Colon (tissue), 2 donors: ENCODE measurements around the gene URI1.
A peak's percentile ranks its signal among the peaks of the same experiment; 100 is the strongest.
"Not testable (repeated sequence)": the region's sequence is repeated elsewhere in the genome, so short reads cannot be mapped to it uniquely, and the experiment has no call there.

Experiments used
- FAIRE-seq: peaks from 2 replicates; lab custom pipeline; 2012; peaks lifted over from hg19 to GRCh38; lab: Jason Lieb, UNC
- donor health status: control.
- donor health status: control.

The URI1 gene

DNA sequence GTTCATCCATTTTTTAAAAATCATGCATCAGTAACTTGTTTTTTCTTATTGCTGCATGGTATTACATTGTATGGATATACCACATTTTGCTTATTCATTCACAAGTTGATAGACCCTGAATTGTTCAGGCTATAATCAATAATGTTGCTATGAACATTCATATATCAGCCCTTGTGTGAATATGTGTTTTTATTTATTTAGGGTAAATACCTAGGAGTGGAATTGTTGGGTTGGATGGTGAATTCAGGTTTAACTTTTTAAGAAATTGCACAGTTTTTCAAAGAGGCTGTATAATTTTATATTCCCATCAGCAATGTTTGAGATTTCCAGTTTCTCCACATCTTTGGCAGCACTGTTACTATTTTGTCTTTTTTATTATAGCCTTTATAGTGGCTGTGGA is 82.1 kb downstream of the URI1 start:
- no peak for FAIRE-seq

DNA sequence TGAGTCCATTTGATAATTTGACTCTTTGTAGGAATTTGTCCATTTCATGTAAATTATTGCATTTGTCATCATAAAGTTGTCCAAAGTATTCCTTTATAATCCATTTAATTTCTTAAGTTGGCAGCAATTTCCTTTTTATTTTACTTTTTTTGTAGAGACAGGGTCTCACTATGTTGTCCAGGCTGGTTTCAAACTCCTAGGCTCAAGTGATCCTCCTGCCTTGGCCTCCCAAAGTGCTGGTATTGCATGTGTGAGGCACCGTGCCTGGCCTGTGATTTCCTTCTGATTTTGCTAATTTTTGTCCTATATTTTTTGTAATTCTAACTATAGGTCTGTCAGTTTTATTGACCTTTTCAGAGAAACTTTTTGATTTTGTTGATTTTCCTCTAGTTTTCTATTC is 84.9 kb downstream of the URI1 start:
- no peak for FAIRE-seq

DNA sequence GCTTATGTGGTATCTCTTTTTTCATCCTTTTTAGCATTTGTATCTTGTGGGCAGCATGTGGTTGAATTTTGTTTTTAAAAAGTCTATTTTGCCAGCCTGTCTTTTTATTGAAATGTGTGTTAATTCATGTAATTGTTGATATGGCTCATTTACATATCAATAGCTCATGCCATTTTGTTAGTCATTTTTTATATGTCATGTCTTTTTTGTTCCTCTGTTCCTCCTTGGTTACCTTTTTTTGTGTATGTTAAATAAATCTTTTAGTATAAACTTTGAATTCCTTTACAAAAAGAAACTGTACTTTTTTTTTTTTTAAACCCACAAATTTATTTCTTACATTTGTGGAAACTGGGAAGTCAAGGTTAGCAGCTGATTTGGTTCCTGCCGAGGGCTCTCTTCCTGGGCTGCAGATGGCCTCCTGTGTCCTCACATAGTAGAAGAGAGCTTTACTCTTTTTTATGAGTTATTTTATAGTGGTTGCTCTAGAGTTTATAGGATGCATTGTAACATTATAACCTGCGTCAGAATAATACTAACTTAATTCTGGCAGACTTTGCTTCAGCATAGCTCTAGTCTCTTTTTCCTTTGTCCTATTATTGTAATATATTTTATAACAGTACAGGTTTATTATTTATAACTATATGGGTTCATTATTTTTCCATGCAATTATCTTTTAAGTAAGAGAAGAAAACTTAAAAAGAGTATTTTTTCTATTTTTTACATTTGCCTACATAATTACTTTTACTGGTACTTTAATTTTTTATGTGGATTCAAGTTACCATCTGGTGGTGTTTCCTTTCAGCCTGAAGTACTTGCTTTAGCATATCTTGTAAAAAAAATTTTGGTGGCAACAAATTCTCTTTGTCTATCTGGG is 86.3 kb downstream of the URI1 start:
- peak; percentile 58 for FAIRE-seq

DNA sequence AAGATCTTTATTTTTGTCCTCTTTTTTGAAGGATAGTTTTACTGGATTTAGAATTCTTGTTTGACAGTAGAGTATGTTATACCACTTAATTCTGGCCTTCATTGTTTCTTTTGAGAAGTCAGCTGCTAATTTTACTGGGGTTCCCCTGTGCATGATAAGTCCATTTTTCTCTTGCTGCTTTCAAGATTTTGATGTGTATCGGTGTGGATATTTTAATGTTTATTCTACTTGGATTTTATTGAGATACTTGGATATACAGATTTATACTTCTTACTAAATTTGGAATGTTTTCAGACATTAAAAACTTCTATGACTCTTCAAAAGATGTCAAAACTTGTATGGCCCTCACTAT is 86.9 kb downstream of the URI1 start:
- FAIRE-seq: no peak

DNA sequence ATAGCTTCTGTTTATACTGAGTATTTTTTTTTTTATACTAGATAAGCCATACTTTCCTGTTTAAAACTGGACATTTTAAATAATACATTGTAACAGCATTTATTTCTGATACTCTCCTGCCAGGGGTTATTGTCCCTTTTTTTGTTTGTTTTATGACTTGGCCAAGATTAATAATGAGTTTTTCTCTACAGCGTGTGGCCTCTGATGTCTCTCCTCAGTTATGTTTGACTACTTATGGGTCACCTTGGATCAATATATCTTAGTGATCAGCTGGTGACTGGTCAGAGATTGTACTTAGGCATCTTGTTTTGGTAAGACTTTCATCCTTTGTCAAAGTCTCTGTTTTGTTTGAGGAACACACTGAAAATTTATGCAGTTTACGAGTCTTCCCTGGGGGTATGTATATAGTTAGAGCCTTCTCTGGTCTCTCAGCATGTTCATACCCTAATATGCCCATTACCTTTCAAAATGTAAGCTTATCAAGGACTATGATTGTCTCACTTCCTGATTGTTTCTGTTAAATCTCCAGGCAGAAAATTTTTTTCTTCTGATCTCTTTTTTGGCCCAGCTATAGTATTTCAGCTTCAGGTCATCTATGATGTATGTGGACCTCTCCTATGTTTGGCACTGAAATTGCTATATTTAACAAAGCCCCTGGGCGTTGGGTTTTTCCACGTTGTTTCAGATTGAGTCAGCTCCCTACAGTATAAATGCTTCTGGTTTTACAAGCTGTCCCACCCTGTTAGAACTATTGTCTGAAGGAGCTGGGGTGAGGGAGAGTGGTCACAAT is 87.9 kb downstream of the URI1 start:
- no peak for FAIRE-seq

DNA sequence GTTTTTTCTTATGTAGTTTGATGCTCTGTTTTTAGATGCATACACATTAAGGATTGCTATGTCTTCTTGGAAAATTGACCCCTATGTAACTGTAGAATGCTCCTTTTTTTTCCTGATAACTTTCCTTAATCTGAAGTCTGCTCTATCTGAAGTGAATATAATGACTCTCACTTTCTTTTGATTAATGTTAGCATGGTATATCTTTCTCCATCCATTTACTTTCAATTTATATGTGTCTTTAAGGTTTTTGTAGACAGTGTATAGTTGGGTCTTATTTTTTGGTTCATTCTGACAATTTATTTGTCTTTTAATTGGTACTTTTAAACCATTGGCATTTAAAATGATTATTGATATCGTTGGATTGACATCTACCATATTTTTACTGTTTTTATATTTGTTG is 92.3 kb downstream of the URI1 start:
- no peak for FAIRE-seq

DNA sequence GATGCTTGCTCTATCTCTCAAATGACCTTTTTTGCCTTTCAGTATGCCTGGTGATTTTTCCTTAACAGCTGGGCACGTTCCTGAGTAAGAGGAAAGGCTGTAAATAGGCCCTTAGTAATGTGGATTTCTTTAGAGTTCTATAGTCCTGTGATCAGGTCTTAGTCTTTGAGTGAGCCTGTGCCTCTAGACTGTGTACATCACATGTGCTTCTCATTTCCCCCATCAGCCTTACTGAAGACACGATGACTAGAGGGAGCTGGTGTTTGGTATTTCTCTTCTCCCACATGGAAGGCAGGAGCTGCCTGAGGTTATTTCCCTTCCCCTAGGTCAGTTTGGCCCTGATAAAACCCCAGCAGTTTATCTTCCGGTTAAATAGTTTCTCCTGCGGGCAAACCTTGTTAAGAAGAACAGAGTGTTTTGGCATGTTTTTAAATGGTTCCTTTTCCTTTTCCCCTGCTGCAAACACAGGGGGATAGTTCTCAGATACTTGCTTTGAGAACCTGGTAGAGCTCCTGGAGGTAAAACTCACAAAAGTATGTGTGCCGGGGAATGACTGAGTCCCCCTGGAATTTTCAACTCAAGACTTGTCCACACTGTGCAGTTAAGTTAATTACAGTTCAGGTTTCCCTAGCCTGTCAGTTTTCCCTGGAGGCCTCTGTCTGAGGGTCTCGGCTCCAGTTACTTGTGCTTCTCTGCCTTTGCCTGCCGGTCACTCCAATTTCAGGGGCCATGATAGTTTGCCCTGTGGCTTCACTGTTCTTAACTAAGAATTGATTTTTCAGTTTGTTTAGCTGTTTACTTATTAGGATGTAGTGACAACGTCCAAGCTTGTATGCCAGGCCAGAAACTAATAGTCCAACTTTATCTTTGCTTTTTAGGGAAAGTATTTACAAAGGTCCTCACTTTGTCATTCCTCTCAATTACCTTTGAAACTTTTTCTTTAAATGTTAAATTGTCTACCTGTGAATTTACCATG is 94.4 kb downstream of the URI1 start:
- no peak for FAIRE-seq

DNA sequence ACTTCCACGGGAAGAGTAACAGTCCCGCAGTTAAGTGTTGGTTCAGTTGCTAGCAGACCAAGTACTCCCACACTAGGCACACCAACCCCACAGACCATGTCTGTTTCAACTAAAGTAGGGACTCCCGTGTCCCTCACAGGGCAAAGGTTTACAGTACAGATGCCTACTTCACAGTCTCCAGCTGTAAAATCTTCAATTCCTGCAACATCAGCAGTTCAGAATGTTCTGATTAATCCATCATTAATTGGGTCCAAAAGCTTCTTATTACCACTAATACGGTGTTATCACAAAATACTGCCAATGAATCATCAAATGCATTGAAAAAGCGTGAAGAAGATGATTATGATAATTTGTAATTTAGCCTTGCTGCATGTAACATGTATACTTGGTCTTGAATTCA is 95.8 kb downstream of the URI1 start:
- no peak for FAIRE-seq

DNA sequence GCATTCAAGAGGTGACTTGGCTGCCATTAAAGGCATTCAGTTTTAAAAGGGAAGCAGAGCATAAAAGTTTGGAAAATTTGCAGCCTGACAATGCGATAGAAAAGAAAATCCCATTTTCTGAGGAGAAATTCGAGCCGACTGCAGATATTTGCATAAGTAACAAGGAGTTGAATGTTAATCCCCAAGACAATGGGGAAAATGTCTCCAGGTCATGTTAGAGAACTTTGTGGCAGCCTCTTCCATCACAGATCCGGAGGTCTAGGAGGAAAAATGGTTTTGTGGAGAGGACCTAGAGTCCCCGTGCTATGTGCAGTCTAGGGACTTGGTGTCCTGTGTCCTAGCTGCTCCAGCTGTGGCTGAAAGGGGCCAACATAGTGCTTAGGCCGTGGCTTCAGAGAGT is 99.9 kb downstream of the URI1 start:
- not testable (repeated sequence) for FAIRE-seq

DNA sequence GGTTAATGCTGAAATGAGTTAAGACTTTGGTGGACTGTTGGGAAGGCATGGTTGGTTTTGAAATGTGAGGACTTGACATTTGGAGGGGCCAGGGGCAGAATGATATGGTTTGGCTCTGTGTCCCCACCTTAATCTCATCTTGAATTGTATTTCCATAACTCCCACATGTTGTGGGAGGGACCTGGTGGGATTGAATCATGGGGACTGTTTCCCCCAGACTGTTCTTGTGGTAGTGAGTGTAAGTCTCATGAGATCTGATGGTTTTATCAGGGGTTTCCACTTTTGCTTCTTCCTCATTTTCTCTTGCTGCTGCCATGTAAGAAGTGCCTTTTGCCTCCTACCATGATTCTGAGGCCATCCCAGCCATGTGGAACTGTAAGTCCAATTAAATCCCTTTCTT is 101.0 kb downstream of the URI1 start:
- FAIRE-seq: not testable (repeated sequence)

DNA sequence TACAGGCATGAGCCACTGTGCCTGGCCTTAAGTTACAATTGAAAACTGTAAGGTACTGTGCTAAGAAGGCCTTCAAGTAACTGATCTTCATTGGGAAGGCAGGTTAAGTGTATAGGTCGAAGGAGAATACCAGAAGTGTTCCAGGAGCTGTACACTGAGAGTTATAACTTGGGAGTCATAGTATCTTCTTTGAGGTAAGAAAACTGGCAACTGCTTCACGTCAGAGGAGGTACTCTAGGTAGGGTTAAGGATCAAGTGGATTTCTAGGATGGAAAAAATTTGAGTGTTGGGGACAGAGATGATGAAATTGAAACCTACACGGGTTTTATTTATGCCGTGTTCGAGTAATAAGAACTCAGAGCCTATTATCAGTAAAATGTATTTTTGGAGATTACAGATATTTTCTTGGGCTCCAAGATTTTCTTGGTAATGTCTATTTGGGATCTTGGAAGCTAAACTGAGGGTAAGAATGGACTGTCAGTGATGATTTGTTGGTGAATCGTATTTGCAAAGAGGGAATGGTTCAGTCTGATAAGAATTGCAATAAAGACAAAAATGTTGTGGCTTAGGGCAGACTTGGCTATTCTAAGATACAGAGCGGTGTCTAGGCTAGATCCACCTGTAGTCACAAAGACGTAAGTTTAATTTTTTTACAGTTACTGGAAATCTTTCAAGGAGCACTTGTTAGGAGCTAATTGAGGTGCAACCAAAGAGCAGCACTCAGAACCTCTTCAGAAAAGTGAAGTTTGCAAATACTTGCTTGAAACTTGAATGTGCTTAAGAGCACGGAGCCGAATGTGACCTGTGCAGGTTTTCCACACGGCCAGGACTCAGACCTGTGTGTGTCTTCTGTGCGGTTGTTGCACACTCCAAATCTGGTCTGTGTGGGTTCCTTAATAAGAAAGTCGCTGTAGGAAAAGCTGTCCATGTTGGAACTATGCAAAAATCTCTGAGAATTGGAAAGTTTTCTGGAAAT is 102.5 kb downstream of the URI1 start:
- no peak for FAIRE-seq

DNA sequence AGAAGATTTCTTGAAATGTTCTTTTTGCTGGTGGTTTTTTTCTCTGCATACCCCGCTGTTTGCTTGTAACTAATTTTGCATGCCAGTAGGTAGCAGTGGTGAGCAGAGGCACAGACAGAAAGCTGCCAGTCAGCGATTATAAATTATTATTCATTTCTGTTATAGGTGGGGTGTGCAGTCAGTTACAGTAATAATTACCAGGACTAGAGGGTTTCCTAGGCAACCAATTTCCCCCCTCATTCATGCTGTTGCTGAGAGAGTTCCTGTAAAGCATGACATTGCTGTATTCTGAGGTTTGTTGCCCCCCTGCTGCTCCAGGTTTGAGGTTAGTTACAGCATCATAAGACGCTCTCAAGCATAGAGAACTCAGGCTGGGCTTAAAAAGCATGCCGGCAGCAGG is 104.5 kb downstream of the URI1 start:
- FAIRE-seq: no peak

DNA sequence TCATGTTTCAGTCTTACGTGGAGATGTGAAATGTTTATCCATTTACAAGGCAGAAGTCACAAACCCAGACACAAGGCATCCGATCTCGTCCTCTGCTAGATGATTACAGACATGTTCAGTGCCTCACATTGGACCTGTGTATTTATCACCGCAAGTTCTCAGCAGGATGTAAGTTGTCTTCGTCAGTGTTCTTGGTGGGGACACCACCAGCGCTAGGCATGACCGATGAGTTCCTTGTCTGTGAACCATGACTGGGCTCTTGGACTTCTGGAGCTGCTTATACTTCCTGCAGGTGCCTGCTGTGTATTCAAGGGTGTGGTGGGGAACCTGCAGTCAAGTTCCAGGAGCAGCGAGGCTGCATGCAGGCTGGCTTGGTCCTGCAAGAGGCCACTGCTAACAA is 105.4 kb downstream of the URI1 start:
- FAIRE-seq: no peak

DNA sequence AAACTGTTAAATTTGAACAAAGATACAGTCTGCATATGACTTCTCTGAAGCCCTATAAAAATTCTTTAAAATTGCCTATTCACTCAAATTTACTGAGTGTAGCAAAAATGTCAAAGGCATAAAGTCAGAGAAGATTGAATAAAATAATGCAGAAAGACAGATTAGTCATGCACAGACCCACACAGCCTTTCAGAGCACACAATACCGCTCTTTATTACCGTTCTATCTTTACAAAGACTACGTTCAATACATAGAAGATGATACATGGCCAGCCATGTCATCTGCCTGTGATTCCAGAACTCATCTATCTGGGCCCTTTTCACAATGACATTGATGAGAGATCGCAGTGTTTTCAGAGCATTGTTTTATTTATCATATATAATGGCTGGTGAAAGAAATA is 107.2 kb downstream of the URI1 start:
- FAIRE-seq: no peak

DNA sequence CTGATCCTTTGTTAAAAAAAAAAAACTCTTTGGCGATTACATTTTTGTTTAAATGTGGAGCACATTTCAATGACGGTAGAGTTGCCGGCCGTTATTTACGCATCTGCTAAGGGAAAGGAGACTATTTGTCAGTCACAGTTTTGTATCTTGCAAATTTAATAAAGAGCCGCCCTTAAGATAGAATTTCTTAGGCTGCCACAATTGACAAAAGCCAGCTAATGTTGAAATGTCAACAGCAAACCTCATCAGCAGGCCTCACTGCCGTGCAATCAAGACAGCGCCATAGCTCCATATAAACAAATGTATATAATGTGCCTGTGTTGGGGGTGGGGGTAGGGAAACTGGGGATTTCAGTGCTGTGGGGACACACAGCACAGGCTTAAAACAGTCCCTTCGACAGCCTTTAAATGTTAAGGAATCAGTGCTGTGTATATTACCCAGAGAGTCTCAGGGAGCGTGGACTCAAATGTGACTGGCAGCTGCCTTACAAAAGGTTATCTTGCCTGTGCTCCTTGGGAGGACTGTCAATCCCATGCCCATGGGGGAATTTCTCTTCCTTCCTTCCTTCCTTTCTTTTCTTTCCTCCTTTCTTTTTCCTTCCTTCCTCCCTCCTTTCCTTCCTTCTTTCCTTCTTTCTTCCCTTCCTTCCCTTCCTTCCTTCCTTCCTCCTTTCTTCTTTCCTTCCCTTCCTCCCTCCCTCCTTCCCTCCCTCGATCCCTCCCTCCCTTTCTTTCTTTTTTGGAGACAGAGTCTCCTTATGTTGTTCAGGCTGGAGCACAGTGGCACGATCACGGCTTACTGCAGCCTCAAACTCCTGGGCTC is 108.0 kb downstream of the URI1 start:
- no peak for FAIRE-seq

DNA sequence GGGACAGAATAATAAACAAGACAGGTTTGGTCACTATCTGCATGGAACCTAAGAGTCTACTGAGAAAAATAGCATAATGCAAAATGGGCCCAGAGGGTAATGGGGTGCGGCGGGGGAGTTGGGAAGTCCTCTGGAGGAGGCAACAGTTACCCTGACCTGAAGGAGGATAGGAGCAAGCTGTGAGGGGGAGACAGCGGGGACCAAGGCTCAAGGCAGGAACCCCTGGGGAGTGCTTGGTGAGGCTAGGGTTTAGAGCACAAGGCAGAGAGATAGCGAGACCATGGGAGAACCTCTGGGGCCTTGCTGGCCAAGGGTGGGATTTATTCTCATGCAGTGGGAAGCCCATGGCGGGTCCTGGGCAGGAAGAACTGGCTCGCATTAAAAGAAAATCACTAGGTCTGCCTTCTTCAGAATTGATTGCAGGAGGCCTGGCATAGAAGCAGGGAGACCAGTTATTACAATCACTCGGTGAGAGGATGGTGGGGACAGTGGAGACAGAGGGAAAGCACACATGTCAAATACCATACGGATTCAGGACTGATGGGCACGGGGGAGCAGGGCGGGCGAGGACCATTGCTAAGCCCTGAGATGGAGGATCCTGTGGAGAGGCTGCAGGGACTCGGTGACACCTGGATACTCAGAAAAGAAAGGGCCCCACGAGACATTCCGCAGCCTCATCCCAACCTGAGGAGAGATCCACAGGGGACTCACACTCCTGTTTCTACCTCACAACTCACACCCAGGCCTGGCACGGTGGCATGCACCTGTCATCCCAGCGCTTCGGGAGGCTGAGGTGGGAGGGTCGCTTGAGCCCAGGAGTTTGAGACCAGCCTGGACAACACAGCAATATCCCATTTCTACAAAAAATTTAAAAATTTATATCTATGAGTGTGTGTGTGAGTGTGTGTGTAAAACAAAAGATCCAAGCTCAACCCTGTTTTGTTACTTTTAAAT is 110.4 kb downstream of the URI1 start:
- FAIRE-seq: no peak

DNA sequence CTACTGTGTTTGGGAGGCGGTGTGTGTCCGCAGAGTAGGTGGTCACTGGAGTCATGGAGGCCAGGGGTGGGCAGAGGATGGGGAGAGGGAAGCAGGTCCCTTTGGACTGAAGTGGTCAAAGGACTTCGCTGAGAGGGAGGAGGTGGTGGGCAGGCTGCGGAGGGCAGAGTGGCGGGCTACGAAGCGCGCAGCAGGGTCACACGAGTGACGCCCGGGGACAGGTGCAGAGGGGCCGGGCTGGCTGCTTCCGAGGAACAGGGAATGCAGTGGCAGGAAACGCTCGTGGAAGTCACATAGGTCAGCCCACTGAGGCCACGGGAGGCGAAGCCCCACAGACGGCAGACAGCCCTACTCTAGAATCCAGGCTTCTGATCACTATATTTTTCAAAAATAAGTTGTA is 111.5 kb downstream of the URI1 start:
- no peak for FAIRE-seq

DNA sequence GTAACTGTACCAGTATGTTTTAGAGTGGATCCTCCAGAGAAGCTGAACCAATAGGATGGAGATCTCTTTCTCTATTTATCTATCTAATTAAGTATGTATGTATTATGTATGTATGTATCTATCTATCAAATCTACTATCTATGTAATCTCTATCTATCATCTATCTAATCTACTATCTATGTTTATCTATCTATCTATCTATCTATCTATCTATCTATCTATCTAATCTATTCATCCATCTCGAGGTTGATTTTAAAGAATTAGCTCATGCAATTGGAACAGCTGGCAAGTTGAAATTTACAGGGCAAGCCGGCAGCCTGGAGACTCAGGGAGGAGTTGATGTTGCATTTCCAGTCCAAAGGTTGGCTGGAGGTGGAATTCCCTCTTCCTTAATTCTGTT is 112.2 kb downstream of the URI1 start:
- FAIRE-seq: no peak

DNA sequence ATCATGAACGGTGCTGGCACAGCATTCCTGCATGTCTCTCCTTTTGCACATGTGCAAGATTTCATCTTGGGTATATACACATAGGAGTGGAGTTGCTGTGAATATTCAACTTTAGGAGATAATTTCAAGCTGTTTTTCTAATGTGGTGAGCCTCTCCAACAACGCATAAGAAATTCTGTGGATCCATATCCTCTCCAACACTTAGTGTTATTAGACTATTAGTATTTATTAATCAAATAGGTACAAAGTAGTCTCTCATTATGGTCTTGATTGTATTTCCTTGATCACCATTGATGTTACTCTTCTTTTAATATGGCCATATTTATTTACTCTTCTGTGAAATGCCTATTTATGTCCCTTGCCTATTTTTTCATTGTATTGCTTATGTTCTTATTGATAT is 114.5 kb downstream of the URI1 start:
- no peak for FAIRE-seq
